ENCODE results near the gene MCUB. TPM values are rescaled to one million over a fixed set of nuclear protein-coding genes. Genes with fewer than 3 reads are reported as not detected.

The MCUB gene
- total and polyA plus RNA-seq, 2 of the 13 experiments (the other 11 are each of a cell fraction or from before 2014, with no cell fraction given): 0.95 to 2.2 TPM

DNA sequence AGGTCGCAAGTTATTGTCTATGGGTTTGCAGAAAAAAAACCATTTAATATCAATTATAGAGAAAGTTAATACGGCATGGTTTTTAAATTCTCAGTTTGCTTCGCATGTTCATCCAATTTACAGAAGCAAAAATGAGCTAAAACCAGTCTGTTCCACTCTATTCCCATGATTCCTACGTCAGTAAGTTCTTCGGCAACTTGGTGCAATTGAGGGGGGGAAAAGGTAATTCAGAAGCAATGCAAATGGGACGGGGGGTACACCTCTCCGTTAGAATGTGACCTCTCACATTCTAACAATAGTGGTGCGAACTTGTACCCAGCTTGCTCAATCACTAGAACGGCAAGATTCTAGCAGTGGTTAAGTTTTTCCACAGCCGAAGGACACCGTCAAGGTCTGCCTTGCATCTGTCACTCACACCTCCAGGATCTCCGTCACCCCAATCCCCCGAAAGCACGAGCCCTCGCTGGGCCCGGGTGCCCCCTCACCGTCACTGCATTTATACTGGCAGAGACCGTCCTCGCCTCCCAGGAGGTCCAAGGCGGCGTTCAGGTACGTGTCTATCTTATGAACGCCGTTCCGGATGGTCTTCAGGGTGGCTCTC lies 169.2 kb downstream of the MCUB start (continued):
- peak; percentile 43; the same call in 1 of the 2 replicates for TF ChIP-seq ZBTB34 (CRISPR knock-in tag; IDR thresholded peaks at IDR 0.05)
- TF ChIP-seq ZNF234 (CRISPR knock-in tag; conservative IDR thresholded peaks at IDR 0.05): no peak
- TF ChIP-seq ZNF841 (CRISPR knock-in tag; IDR thresholded peaks at IDR 0.05; ENCODE audit: borderline replicate concordance): no peak
- no peak for TF ChIP-seq ZNF660 (CRISPR knock-in tag; IDR thresholded peaks at IDR 0.05; ENCODE audit: borderline replicate concordance, low read depth)
- TF ChIP-seq FIP1L1 (IDR thresholded peaks at IDR 0.05; ENCODE audit: borderline replicate concordance, insufficient read depth, low read depth, low read length): no peak
- TF ChIP-seq XBP1 (CRISPR knock-in tag; IDR thresholded peaks at IDR 0.05): no peak
- TF ChIP-seq HNRNPL (IDR thresholded peaks at IDR 0.05; ENCODE audit: low read depth, low read length): no peak
- TF ChIP-seq, protein P1, sequence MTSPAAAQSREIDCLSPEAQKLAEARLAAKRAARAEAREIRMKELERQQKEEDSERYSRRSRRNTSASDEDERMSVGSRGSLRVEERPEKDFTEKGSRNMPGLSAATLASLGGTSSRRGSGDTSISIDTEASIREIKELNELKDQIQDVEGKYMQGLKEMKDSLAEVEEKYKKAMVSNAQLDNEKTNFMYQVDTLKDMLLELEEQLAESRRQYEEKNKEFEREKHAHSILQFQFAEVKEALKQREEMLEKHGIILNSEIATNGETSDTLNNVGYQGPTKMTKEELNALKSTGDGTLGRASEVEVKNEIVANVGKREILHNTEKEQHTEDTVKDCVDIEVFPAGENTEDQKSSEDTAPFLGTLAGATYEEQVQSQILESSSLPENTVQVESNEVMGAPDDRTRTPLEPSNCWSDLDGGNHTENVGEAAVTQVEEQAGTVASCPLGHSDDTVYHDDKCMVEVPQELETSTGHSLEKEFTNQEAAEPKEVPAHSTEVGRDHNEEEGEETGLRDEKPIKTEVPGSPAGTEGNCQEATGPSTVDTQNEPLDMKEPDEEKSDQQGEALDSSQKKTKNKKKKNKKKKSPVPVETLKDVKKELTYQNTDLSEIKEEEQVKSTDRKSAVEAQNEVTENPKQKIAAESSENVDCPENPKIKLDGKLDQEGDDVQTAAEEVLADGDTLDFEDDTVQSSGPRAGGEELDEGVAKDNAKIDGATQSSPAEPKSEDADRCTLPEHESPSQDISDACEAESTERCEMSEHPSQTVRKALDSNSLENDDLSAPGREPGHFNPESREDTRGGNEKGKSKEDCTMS (CRISPR knock-in tag; conservative IDR thresholded peaks at IDR 0.05): no peak
- no peak for TF ChIP-seq ZNF264 (CRISPR knock-in tag; IDR thresholded peaks at IDR 0.05)
- peak; percentile 44 for TF ChIP-seq MED8 (CRISPR knock-in tag; IDR thresholded peaks at IDR 0.05; ENCODE audit: insufficient replicate concordance)
- TF ChIP-seq, protein P2, sequence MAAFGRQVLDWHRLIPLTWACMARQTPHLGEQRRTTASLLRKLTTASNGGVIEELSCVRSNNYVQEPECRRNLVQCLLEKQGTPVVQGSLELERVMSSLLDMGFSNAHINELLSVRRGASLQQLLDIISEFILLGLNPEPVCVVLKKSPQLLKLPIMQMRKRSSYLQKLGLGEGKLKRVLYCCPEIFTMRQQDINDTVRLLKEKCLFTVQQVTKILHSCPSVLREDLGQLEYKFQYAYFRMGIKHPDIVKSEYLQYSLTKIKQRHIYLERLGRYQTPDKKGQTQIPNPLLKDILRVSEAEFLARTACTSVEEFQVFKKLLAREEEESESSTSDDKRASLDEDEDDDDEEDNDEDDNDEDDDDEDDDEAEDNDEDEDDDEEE (CRISPR knock-in tag; IDR thresholded peaks at IDR 0.05): no peak
- 0 out of 2 replicates have a peak, but pooled peaks have one; percentile 62 for TF ChIP-seq NFIB (CRISPR knock-in tag; IDR thresholded peaks at IDR 0.05; ENCODE audit: borderline replicate concordance)
- no peak for TF ChIP-seq ZNF354B (CRISPR knock-in tag; IDR thresholded peaks at IDR 0.05)
- TF ChIP-seq MXD3 (CRISPR knock-in tag; IDR thresholded peaks at IDR 0.05): no peak
- TF ChIP-seq, protein P3, sequence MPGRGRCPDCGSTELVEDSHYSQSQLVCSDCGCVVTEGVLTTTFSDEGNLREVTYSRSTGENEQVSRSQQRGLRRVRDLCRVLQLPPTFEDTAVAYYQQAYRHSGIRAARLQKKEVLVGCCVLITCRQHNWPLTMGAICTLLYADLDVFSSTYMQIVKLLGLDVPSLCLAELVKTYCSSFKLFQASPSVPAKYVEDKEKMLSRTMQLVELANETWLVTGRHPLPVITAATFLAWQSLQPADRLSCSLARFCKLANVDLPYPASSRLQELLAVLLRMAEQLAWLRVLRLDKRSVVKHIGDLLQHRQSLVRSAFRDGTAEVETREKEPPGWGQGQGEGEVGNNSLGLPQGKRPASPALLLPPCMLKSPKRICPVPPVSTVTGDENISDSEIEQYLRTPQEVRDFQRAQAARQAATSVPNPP (CRISPR knock-in tag; IDR thresholded peaks at IDR 0.05): no peak
- peak; percentile 41; the same call in 1 of the 2 replicates for TF ChIP-seq KDM5A (IDR thresholded peaks at IDR 0.05; ENCODE audit: borderline replicate concordance, low read length)
- TF ChIP-seq TARDBP (CRISPR knock-in tag; IDR thresholded peaks at IDR 0.05): peak; percentile 51; the same call in 1 of the 2 replicates
- no peak for TF ChIP-seq ZNF761 (CRISPR knock-in tag; conservative IDR thresholded peaks at IDR 0.05)
- no peak for TF ChIP-seq ZZZ3 (CRISPR knock-in tag; IDR thresholded peaks at IDR 0.05; ENCODE audit: borderline replicate concordance)
- no peak for TF ChIP-seq ZNF253 (CRISPR knock-in tag; IDR thresholded peaks at IDR 0.05; ENCODE audit: borderline replicate concordance)
- TF ChIP-seq, protein P4, sequence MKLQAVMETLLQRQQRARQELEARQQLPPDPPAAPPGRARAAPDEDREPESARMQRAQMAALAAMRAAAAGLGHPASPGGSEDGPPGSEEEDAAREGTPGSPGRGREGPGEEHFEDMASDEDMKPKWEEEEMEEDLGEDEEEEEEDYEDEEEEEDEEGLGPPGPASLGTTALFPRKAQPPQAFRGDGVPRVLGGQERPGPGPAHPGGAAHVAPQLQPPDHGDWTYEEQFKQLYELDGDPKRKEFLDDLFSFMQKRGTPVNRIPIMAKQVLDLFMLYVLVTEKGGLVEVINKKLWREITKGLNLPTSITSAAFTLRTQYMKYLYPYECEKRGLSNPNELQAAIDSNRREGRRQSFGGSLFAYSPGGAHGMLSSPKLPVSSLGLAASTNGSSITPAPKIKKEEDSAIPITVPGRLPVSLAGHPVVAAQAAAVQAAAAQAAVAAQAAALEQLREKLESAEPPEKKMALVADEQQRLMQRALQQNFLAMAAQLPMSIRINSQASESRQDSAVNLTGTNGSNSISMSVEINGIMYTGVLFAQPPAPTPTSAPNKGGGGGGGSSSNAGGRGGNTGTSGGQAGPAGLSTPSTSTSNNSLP (IDR thresholded peaks at IDR 0.05; ENCODE audit: low read depth, low read length): no peak
